C4-2B (cell line): ENCODE results near the gene RAB24.

Source experiments
- H3K27ac ChIP-seq: fragments of 450-650 bp; 2 replicates; pipeline ENCODE4 v1.5.1; 2017
- CTCF ChIP-seq: fragments of 450-650 bp; conservative IDR thresholded peaks from 2 replicates; pipeline ENCODE4 v1.5.1; 2017; ENCODE audit warnings: mild to moderate bottlenecking
- ZFX ChIP-seq: fragments of 450-650 bp; IDR thresholded peaks from 2 replicates; pipeline ENCODE4 v1.6.1; 2017

RAB24 gene

GRCh38 chr5:177332031-177332895 lies 28.7 kb upstream of the RAB24 start:
- TF ChIP-seq CTCF (no peak), ZFX (no peak)
- H3K27ac ChIP-seq: no peak overlapping the region

GRCh38 chr5:177330991-177331842 lies 27.7 kb upstream of the RAB24 start:
- TF ChIP-seq CTCF (no peak), ZFX (no peak)
- no peak overlapping the region for H3K27ac ChIP-seq

GRCh38 chr5:177329883-177330282 lies 26.4 kb upstream of the RAB24 start:
- TF ChIP-seq ZFX: no peak
- TF ChIP-seq CTCF: no peak
- H3K27ac ChIP-seq: no peak overlapping the region

GRCh38 chr5:177328545-177329231 lies 25.2 kb upstream of the RAB24 start:
- TF ChIP-seq ZFX (no peak), CTCF (no peak)

GRCh38 chr5:177327539-177328522 lies 24.3 kb upstream of the RAB24 start:
- no peak for TF ChIP-seq ZFX
- no peak for TF ChIP-seq CTCF
- H3K27ac ChIP-seq: no peak overlapping the region

More at GRCh38 chr5:177328545-177329231, 25.2 kb upstream of the RAB24 start:
- no peak overlapping the region for H3K27ac ChIP-seq

- H3K27ac ChIP-seq: no peak overlapping the region
These were observed 22.4 kb upstream of the RAB24 start for GRCh38 chr5:177325868-177326381.

More at GRCh38 chr5:177325868-177326381, 22.4 kb upstream of the RAB24 start:
- TF ChIP-seq ZFX: no peak
- no peak for TF ChIP-seq CTCF
